Subcutaneous adipose tissue (tissue), 4 donors: ENCODE measurements around the gene POLR3A. TPM values are rescaled to one million over a fixed set of nuclear protein-coding genes. Genes with fewer than 3 reads are reported as not detected.

Source experiments
- total RNA-seq, 4 donors: library from RNA; depleted of rRNA; stranded (reverse); fragments of >200 nt; gene quantifications; one replicate each; pipeline ENCODE4 v1.1.0, GENCODE V29; 2016
- TF ChIP-seq, protein P1 (sequence below): fragments of 450-650 bp; IDR thresholded peaks from one replicate; pipeline ENCODE4 v1.5.1; 2016; ENCODE audit warnings: low read depth, mild to moderate bottlenecking, control low read depth, antibody characterized with exemption, moderate library complexity

POLR3A gene
- total RNA-seq, 4 donors from 2014 or later, result 9.9 to 14.3 (median 12.0) TPM

DNA sequence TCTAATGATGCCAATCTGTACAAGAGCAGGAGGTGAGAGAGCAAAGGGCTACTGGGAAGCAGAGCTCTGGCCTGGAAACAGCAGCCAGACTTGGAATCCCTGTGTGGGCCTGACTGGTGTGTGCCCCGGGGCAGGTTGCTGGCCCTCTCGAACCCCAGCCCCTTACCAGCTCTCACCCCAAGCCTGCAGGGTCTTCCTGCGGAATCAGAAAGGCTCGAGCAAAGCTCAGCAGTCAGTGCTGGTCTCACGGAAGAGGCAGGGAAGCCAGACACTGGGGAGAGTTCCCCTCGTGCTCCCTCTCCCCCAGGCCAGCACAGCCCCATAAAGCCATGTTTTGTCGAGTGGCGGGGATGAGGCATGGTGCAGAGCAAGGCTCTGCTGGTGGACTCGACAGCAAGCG is 50.1 kb downstream of the POLR3A start:
- TF ChIP-seq, protein P1, sequence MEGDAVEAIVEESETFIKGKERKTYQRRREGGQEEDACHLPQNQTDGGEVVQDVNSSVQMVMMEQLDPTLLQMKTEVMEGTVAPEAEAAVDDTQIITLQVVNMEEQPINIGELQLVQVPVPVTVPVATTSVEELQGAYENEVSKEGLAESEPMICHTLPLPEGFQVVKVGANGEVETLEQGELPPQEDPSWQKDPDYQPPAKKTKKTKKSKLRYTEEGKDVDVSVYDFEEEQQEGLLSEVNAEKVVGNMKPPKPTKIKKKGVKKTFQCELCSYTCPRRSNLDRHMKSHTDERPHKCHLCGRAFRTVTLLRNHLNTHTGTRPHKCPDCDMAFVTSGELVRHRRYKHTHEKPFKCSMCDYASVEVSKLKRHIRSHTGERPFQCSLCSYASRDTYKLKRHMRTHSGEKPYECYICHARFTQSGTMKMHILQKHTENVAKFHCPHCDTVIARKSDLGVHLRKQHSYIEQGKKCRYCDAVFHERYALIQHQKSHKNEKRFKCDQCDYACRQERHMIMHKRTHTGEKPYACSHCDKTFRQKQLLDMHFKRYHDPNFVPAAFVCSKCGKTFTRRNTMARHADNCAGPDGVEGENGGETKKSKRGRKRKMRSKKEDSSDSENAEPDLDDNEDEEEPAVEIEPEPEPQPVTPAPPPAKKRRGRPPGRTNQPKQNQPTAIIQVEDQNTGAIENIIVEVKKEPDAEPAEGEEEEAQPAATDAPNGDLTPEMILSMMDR, result no peak

DNA sequence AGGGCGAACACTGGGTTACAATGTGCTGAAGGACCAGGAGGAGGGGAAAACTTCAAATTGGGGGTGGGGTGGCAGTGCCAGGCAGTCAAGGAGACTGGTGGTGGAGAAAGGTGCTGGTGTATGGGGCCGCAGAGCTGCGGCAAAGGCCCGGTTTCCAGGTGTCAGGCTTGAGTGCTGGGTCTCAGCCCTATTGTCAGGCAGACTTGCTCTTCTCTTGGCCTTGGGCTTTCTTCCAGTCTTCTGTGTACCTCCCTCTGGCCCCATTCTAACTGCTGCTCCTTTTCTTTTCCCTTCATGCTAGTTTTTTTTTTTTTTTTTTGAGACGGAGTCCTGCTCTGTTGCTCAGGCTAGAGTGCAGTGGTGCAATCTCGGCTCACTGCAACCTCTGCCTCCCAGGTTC is 51.0 kb downstream of the POLR3A start:
- TF ChIP-seq, protein P1, result no peak

DNA sequence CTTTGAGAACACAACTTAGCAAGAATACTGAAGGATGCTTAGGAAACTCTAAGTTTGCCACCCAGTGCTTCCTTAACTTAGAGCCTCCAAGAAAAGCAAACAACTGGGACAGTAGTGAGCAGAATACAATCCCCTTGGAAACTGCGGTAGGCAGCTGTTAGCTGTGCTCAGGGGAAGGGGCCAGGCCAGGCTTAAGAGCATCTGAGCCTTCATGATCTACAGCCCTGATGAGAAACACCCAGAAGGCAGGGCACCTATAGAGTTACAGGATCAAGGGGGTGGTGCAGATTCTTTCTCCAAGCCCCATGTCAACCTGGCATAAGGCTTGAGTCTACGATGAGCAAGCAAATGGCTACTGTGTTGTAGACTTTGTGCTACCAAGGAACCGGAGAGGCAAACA is 51.4 kb downstream of the POLR3A start:
- TF ChIP-seq, protein P1, result no peak

DNA sequence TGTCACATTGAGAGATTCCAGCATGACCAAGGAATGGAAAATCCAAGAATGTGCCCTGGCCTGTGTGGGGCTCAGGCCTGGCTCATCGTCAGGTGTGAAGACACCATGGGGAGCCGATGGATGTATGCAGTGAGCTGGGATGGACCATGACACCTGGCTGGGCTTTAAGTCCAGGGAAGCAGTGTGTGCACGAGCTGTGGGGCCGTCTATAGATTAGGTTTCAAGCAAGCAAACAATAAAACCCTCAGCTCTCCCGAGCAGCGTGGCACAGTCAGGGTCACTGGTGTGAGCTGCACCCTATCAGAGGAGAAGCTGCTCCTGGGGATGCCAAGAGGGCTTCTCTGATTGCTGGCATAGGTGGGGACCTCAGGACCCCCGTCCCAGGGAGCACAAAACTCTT is 52.3 kb downstream of the POLR3A start:
- TF ChIP-seq, protein P1, result no peak

DNA sequence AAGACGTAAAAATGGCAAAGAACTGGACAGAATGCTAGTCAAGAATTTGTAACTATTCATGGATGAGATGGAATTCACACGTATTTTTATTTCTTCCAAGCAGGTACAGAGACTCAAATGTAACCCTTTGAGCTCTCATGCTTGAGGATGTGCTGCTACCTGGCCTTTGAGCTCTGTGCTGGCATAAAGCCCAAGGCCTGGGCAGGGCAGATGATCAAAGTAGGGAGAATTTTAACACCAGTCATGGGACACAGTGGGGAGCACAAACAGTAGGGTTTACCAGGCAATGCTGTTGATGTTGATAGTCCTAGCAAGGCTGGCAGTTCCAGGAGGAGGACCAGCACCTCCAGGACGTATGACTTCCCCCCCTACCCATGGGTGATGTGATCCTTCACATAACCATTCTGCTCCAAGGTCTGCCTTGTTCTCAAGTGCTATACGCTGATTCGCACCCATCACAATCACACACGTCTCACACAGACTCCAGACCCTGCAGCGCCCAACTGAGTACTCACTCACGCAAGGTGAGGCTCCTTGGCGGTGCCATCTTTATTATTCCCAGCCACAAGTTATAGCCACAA is 54.1 kb downstream of the POLR3A start:
- TF ChIP-seq, protein P1, result no peak

DNA sequence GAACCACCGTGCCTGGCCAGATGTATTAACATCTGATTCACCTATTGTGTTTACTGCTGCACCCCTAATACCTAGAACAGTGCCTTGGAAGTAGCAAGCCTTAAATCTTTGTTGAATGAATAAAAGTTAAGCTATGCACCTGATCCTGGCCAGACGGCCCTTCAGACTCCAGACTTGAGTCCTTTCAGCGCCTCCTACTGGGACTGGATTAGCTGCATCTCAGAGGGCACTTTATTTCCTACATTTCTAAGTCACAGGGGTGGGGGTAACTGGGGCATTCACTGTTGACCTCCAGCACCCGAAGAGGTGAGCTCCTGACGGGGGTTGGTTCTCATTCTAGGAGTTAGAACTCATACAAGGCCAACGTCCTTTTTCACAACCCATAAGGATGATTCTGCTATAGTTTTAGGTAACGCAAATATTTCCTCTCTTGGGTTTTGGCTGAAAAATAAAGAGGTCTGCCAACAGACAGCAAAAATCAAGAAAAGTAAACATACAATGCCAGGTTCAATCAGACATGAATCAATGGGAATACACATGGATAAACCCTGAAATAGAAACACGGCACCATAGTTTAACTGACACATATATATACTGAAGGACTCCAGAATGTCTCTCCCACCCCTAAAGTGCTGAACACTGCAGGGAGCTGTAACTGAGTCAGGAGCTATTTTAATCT is 54.8 kb downstream of the POLR3A start:
- TF ChIP-seq, protein P1, result no peak

DNA sequence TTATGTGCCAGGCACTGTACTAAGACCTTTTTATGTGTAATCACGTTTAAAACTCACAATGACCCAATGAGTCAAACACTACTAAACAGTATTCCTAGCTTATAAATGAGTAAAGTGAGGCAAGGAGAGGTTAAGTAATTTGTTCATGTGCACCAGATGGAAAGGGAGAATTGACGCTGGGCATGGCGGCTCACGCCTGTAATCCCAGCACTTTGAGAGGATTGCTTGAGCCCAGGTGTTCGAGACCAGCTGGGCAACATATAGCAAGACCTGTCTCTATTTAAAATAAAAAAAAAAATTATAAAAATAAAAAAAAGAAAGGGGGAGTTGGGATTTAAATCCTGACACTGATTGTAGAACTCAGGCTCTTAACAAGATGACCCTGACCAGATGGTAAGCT is 56.0 kb downstream of the POLR3A start:
- TF ChIP-seq, protein P1, result no peak
